Lower leg skin (tissue), 3 donors: ENCODE measurements around the gene SELENOF.

Source experiments
- CTCF ChIP-seq, 3 donors: fragments of 450-650 bp; IDR thresholded peaks; one replicate each; pipeline ENCODE4 v1.5.1; 2016; ENCODE audit warnings: antibody characterized with exemption in 3 of 3, mild to moderate bottlenecking in 3 of 3, moderate library complexity in 2 of 3
- POLR2A ChIP-seq, 2 donors: fragments of 450-650 bp; IDR thresholded peaks; one replicate each; pipeline ENCODE4 v1.6.1; 2016 to 2017; ENCODE audit warnings: antibody characterized with exemption in 2 of 2, mild to moderate bottlenecking in 1 of 2, moderate library complexity in 1 of 2

GRCh38 chr1:86914998-86915736 is 1.2 kb upstream of the SELENOF start:
- TF ChIP-seq CTCF (IDR thresholded peaks at IDR 0.05) = no peak
- TF ChIP-seq POLR2A (IDR thresholded peaks at IDR 0.05) = no peak
